ENCODE results near the gene UBE2M.
A peak's percentile ranks its signal among the peaks of the same experiment; 100 is the strongest.

- TF ChIP-seq POLR2AphosphoS5 (IDR thresholded peaks at IDR 0.05; ENCODE audit: low read depth): no peak
- peak; percentile 41 to 71 for TF ChIP-seq CTCF (conservative IDR thresholded peaks at IDR 0.05; ENCODE audit: low read depth in 2 of 2)
- TF ChIP-seq ZNF114 (CRISPR knock-in tag; IDR thresholded peaks at IDR 0.05): no peak
- TF ChIP-seq ZNF331 (CRISPR knock-in tag; IDR thresholded peaks at IDR 0.05; ENCODE audit: low read depth): no peak
- TF ChIP-seq JUNB (IDR thresholded peaks at IDR 0.05; ENCODE audit: unreplicated experiment): no peak
- TF ChIP-seq EZH2phosphoT487 (IDR thresholded peaks at IDR 0.05; ENCODE audit: unreplicated experiment): no peak
- no peak for TF ChIP-seq REST (IDR thresholded peaks at IDR 0.05; ENCODE audit: unreplicated experiment)
- TF ChIP-seq EZH2 (IDR thresholded peaks at IDR 0.05; ENCODE audit: low read depth, unreplicated experiment): no peak
- TF ChIP-seq NANOG (IDR thresholded peaks at IDR 0.05; ENCODE audit: borderline replicate concordance): no peak
- no peak for TF ChIP-seq CREB1 (CRISPR knock-in tag; IDR thresholded peaks at IDR 0.05; ENCODE audit: low read depth)
- no peak for TF ChIP-seq ETS1 (IDR thresholded peaks at IDR 0.05)
Observed at GRCh38 chr19:58516964-58517833, 41.2 kb downstream of the UBE2M start.

Measured in GM23338 (cell line).